DOHH2 (cell line): ENCODE measurements around the gene HPSE2.

Source experiments
- H3F3A ChIP-seq: fragments of 200-600 bp; sonication (generic), shearing (Covaris generic); 2 replicates; pipeline ENCODE4 v1.6.0; 2016; ENCODE audit warnings: antibody characterized with exemption, mild to moderate bottlenecking; ENCODE audit not compliant: control insufficient read depth, insufficient read depth
- H3K27ac ChIP-seq: fragments of 200-600 bp; sonication (generic); 2 replicates; pipeline ENCODE4 v1.5.1; 2014; ENCODE audit warnings: low read depth, mild to moderate bottlenecking, low read length, moderate library complexity
- H3K27me3 ChIP-seq: fragments of 200-600 bp; sonication (generic); 2 replicates; pipeline ENCODE4 v1.6.1; 2014; ENCODE audit warnings: mild to moderate bottlenecking, low read length, mixed read lengths; ENCODE audit not compliant: control insufficient read depth
- H3K36me3 ChIP-seq: fragments of 200-600 bp; sonication (generic); 2 replicates; pipeline ENCODE4 v1.6.1; 2014; ENCODE audit warnings: mild to moderate bottlenecking, low read length, moderate library complexity, mixed read lengths; ENCODE audit not compliant: control insufficient read depth
- H3K4me1 ChIP-seq: fragments of 200-600 bp; sonication (generic); 2 replicates; pipeline ENCODE4 v1.6.1; 2014; ENCODE audit warnings: mild to moderate bottlenecking, low read length, mixed read lengths; ENCODE audit not compliant: control insufficient read depth
- H3K4me2 ChIP-seq: fragments of 200-600 bp; sonication (generic); 2 replicates; pipeline ENCODE4 v1.6.0; 2014; ENCODE audit warnings: mild to moderate bottlenecking, low read length, moderate library complexity
- H3K4me3 ChIP-seq: fragments of 200-600 bp; sonication (generic); 2 replicates; pipeline ENCODE4 v1.5.1; 2014; ENCODE audit warnings: mild to moderate bottlenecking, low read length, mixed read lengths
- H3K79me2 ChIP-seq: fragments of 200-600 bp; sonication (generic); 2 replicates; pipeline ENCODE4 v1.6.1; 2014; ENCODE audit warnings: mild to moderate bottlenecking, low read length, mixed read lengths; ENCODE audit not compliant: control insufficient read depth
- H3K9me2 ChIP-seq: fragments of 200-600 bp; sonication (generic); replicated peaks from 2 replicates; pipeline ENCODE4 v1.6.1; 2014; ENCODE audit warnings: mild to moderate bottlenecking, low read length, mixed read lengths; ENCODE audit not compliant: control insufficient read depth
- H3K9me3 ChIP-seq: fragments of 200-600 bp; sonication (generic); 2 replicates; pipeline ENCODE4 v1.6.1; 2014; ENCODE audit warnings: antibody characterized with exemption, low read length, mixed read lengths; ENCODE audit not compliant: control insufficient read depth, insufficient read depth
- H4K20me1 ChIP-seq: fragments of 200-600 bp; sonication (generic); 2 replicates; pipeline ENCODE4 v1.6.0; 2014; ENCODE audit warnings: low read depth, mild to moderate bottlenecking, antibody characterized with exemption, low read length, moderate library complexity; ENCODE audit not compliant: control insufficient read depth, insufficient read depth
- EZH2phosphoT487 ChIP-seq: fragments of 200-600 bp; sonication (generic); IDR thresholded peaks from 2 replicates; pipeline ENCODE4 v1.6.1; 2017; ENCODE audit warnings: borderline replicate concordance, mild to moderate bottlenecking, antibody characterized with exemption, low read length, moderate library complexity, mixed read lengths
- TF ChIP-seq, protein P1 (sequence below): fragments of 200-600 bp; sonication (generic); IDR thresholded peaks from one replicate; pipeline ENCODE4 v1.5.1; 2014; ENCODE audit warnings: antibody characterized with exemption, mild to moderate bottlenecking, low read depth, low read length; ENCODE audit not compliant: poor library complexity, severe bottlenecking

The HPSE2 gene

DNA sequence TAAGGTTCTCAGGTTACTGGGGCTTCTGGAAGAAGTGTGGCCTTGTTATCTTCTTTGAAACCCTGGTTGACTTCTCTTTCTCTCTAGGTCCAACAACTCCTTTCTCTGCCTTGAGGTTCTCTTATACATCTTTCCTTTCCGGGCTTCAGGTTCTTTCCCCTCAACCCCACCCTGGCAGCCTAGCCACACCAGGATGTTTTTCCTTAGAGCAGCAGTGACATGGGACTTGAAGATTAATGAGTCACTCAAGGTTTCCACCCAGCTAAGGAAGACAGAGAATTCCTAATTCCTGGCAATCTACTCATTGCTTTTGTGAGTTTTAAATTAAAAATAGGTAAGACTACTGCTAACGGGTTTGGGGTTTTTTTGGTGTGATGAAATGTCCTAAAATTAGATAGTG, 667.1 kb downstream of the HPSE2 start:
- H3K36me3 ChIP-seq = no peaks in the 10 kb centered on the region
- no peaks in the 10 kb centered on the region for H4K20me1 ChIP-seq
- no peak overlapping the region for H3K4me3 ChIP-seq
- H3K4me1 ChIP-seq = no peaks in the 10 kb centered on the region
- TF ChIP-seq EZH2phosphoT487 = no peak
- TF ChIP-seq, protein P1, sequence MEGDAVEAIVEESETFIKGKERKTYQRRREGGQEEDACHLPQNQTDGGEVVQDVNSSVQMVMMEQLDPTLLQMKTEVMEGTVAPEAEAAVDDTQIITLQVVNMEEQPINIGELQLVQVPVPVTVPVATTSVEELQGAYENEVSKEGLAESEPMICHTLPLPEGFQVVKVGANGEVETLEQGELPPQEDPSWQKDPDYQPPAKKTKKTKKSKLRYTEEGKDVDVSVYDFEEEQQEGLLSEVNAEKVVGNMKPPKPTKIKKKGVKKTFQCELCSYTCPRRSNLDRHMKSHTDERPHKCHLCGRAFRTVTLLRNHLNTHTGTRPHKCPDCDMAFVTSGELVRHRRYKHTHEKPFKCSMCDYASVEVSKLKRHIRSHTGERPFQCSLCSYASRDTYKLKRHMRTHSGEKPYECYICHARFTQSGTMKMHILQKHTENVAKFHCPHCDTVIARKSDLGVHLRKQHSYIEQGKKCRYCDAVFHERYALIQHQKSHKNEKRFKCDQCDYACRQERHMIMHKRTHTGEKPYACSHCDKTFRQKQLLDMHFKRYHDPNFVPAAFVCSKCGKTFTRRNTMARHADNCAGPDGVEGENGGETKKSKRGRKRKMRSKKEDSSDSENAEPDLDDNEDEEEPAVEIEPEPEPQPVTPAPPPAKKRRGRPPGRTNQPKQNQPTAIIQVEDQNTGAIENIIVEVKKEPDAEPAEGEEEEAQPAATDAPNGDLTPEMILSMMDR = no peak
- 0 out of 2 replicates have a peak, but pooled peaks cover 7% of the 10 kb centered on the region for H3K27me3 ChIP-seq
- H3F3A ChIP-seq = no peaks in the 10 kb centered on the region
- H3K9me3 ChIP-seq = no peaks in the 10 kb centered on the region
- H3K4me2 ChIP-seq = no peak overlapping the region
- no peak overlapping the region for H3K27ac ChIP-seq
- H3K9me2 ChIP-seq = no peaks in the 10 kb centered on the region
- H3K79me2 ChIP-seq = no peaks in the 10 kb centered on the region

- no peaks in the 10 kb centered on the region for H3K9me2 ChIP-seq
- no peaks in the 10 kb centered on the region for H4K20me1 ChIP-seq
- H3K79me2 ChIP-seq = no peaks in the 10 kb centered on the region
- H3K27me3 ChIP-seq = 0 out of 2 replicates have a peak, but pooled peaks cover 7% of the 10 kb centered on the region
- no peak overlapping the region for H3K4me2 ChIP-seq
- H3F3A ChIP-seq = no peaks in the 10 kb centered on the region
- no peaks in the 10 kb centered on the region for H3K9me3 ChIP-seq
- no peaks in the 10 kb centered on the region for H3K36me3 ChIP-seq
- no peaks in the 10 kb centered on the region for H3K4me1 ChIP-seq
- TF ChIP-seq, protein P1 = no peak
- no peak for TF ChIP-seq EZH2phosphoT487
- no peak overlapping the region for H3K4me3 ChIP-seq
- H3K27ac ChIP-seq = no peak overlapping the region
These were observed 668.1 kb downstream of the HPSE2 start for GRCh38 chr10:98567391-98568133.

GRCh38 chr10:98563811-98564210, 671.8 kb downstream of the HPSE2 start:
- no peaks in the 10 kb centered on the region for H3K36me3 ChIP-seq
- no peaks in the 10 kb centered on the region for H3F3A ChIP-seq
- H3K27me3 ChIP-seq = 0 out of 2 replicates have a peak, but pooled peaks cover 7% of the 10 kb centered on the region
- H3K27ac ChIP-seq = no peak overlapping the region
- H3K9me3 ChIP-seq = no peaks in the 10 kb centered on the region
- H3K4me2 ChIP-seq = no peak overlapping the region
- no peaks in the 10 kb centered on the region for H3K79me2 ChIP-seq
- H3K4me1 ChIP-seq = no peaks in the 10 kb centered on the region
- TF ChIP-seq, protein P1 = no peak
- TF ChIP-seq EZH2phosphoT487 = no peak
- H4K20me1 ChIP-seq = no peaks in the 10 kb centered on the region
- no peak overlapping the region for H3K4me3 ChIP-seq
- H3K9me2 ChIP-seq = no peaks in the 10 kb centered on the region
